Neural cell (in vitro differentiated cells): ENCODE data around the gene PRDM11.

Source experiments
- CTCF ChIP-seq: fragments of 450-650 bp; IDR thresholded peaks from 2 replicates; pipeline ENCODE4 v1.5.1; 2014; ENCODE audit warnings: antibody characterized with exemption, mild to moderate bottlenecking, moderate library complexity; ENCODE audit not compliant: poor library complexity, severe bottlenecking
- REST ChIP-seq: IDR thresholded peaks from 2 replicates; pipeline ENCODE4 v1.6.1; 2012; ENCODE audit warnings: borderline replicate concordance
- TAF1 ChIP-seq: IDR thresholded peaks from 2 replicates; pipeline ENCODE4 v1.6.1; 2012; ENCODE audit warnings: low read depth

- TF ChIP-seq CTCF = no peak
- no peak for TF ChIP-seq TAF1
- no peak for TF ChIP-seq REST
Measured at GRCh38 chr11:45259592-45259991, 113.2 kb downstream of the PRDM11 start.
